Fibroblast of skin of right biceps (primary cell): Measurements from ENCODE around the gene RHOT2.

Experiments
- DNase-seq: peaks from one replicate; pipeline ENCODE4 v3.0.0-alpha.2; 2013

Gene RHOT2

DNA sequence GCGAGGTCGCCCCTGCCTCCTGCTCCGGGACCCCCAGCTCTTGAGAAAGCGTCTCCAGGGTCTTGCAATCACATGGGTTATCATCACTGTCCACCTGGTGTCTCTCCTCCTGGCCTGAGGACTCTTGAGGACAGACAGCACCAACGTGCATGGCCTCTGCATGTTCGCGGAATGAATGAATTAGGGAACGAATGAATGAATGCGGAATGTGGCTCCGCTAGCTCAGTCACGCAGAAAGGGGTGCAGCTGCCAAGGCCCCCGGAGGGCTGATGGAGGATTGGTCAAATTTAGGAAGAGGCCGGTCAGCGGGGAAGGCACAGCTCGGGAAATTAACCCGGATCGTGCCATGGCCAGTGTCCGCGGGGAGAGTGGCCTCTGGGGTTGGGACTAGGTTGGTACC lies 34.4 kb downstream of the RHOT2 start:
- no peak for DNase-seq

GRCh38 chr16:703406-703805 lies 35.5 kb downstream of the RHOT2 start:
- no peak for DNase-seq

- no peak for DNase-seq
Measured at GRCh38 chr16:704047-704446, 36.1 kb downstream of the RHOT2 start.

DNA sequence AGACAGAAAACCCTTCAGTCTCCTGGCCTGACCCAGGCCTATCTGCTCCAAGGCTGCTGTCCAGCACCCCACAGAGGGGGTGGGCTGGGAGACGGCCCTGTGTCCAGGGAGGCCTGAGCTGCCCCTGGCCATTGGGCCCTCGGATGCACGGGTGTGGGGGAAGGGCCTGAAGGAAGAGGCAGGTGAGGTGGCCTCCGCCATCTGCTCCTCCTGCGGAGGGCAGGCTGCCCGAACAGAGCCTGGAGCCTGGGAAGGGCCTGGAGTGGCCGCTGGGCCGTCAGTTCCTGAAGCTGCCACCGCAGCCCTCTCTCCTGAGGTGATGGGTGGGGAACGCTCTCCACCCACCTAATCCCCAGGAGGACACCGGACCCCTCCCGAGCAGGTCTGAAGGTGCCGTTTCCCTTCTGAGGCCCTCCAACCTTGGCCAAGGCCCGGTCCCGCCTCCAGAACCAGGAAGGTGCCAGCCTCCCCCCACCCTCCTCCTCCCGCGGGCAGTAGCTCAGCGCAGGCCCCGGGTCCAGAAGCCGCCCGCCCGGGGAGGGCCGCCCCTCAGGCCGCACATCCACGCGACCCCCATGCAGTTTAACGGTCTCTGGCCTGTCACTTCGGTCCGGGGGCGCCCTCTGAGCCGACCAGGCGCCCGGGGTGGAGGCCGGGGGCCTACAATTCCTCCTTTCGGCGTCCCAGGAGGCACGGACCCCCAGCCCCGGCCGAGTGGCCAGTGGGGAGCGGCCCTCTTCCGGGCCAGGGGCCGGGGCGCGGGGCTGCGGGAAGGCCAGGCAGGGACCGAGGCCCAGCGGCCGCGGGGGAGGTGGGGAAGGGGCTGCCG lies 36.8 kb downstream of the RHOT2 start:
- DNase-seq, result no peak

DNA sequence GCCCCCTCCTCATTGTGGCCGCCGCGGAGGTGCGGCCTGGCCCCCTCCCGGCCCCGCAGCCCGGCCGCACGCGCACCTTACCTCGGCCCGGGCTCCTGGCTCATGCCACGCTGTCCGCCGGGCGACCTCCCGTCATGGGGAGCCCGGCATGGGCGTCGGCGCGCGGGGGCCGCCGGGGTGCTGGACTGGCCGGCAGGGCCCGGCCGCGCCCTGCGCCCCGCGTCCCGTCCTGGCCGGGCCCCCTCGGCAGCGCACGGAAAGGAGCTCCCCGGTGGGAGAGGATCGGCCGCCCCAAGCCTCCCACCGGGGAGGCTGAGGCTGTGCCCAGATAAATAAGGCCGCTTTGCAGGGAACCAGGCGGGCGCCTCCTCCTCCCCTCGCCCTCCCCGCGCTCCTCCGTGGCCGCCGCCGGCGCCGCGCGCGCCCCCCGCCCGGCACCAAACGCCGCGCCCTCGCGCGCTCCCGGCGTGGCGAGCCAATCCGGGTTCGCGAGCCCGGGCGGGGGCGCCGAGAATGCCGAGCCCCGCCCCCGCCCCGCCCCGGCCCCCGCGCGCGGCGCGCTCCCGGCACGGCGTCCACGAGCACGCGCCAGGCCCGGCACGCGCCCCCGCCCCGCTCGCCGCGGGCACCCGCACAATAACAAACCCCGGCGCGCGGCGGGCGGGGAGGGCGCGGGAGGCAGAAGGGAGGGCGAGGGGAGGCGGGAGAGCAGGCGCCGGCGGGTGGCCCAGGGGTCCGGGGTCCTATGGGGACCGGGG lies 37.7 kb downstream of the RHOT2 start, which contains the start of gene FBXL16:
TSS of gene FBXL16 (minus strand) at position 371 of the 758 bp plus-strand sequence. CDS start 8,396 bp downstream, outside the sequence.
- DNase-seq, result no peak

GRCh38 chr16:706189-707061 lies 38.5 kb downstream of the RHOT2 start:
- DNase-seq, result no peak

DNA sequence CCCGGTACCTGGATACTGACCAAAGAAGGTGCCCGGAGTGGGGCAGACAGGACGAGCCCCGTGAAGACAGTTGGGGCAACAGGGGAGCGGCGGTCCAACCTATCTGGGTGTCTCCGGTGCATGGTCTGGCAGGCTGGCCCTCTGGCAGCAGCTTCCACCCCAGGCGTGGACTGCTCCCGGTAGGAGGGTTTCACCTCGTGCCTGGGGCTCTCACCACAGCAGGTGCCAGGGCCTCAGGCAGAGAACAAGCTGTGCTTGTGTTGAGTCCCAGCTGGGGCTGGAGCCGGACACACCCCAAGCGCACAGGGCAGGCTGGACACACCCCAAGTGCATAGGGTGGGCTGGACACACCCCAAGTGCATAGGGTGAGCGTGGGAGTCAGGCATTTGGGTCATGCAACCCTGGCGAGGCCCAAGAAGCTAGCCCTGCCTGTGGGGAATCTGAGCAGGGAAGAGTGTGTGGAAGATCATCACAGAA lies 39.2 kb downstream of the RHOT2 start:
- no peak for DNase-seq

DNA sequence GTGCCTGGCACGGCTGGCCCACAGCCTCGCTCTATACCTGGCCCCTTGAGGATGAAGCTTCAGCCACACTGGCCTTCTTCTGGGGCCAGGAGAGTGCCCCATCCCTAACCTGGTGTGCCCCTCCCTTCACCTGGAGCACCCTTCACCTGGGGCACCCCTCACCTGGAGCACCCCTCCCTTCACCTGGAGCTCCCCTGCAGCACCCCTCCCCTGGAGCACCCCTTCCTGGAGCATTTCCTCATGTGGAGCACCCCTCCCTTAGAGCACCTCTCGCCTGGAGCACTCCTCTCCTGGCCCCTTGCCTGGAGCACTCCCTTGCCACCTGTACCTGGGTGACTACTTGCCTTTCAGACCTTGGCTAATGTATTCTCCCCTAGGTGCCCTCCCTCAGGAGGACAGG lies 40.1 kb downstream of the RHOT2 start:
- no peak for DNase-seq

GRCh38 chr16:708959-709358 lies 41.0 kb downstream of the RHOT2 start:
- DNase-seq, result no peak

GRCh38 chr16:709566-710499 lies 41.9 kb downstream of the RHOT2 start:
- DNase-seq, result peak; percentile 84

DNA sequence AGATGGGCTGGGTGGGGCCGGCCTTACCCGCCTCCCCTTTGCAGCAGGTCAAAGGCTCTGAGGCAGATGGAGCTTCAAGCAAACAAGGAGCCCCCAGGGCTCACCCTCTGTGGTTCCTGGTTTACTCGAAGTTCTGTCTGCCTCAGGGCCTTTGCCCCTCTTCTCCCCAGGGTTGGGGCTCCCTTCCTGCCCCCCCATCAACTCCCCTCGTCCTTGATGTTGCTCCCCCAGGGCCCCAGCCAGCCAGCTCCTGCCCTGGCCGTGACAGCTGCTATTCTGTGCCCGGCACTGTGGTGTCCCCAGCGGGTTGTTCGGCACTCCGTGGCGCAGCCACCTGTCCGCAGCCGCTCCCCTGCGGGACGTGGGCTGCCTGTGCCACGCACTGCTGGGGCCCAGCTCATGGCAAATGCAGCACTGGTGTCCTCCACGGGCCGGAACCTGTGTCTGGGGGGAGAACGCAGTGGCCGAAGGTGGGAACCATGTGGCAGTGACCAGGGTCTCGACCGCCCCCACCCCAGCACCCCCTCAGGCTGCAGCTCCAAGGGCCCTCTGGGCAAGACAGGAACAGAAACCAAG lies 42.7 kb downstream of the RHOT2 start:
- no peak for DNase-seq

DNA sequence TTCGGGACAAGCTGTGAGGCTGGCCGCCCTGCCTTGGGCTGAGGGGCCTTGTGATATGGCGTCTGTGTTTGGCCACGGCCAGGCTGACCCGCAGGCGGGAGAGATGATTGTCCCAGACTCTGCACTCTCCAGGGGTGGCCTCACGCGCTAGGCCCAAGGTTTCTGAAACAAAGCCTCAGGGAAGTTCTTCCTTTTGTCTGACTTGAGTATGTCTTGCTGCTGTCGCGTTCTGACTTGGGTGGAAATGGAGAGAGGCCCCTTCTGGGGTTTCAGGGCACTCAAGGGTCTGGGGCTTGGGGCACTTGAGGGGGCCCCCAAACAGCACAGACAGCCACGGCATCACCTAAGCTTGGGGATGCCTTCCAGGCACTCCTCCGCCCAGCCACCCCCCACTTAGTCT lies 43.2 kb downstream of the RHOT2 start:
- DNase-seq, result no peak

DNA sequence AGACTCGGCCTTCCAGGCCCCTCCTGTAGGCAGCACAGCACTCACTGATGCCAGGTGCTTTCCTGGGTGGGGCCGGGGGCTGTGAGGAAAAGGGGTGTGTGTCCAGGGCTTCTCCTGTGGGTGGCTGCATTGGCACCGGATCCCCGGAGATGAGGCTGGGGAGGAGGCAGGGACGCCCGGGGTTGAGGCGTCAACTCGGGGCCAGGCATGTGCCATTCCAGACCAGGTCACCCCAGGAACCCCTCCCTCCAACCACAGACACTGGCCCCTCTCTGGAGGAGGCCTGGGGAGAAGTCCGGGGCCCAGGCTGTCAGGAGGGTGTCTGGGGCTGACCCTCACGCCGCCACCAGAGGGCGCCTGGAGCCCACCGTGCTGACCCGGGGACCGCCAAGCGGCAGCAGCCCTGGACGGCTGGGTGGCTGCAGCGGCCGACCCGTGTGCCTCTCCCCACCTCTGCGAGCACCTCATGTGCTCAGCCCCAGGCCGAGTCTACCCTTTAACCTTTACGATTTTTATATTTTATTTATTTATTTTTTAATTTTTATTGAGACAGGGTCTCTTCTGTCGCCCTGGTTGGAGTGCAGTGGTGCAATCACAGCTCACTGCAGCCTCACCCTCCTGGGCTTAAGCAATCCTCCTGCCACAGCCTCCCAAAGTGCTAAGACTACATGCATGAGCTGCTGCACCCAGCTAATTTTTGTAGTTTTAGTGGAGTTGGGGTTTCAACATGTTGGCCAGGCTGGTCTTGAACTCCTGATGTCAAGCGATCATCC lies 43.8 kb downstream of the RHOT2 start:
- DNase-seq, result peak; percentile 58

DNA sequence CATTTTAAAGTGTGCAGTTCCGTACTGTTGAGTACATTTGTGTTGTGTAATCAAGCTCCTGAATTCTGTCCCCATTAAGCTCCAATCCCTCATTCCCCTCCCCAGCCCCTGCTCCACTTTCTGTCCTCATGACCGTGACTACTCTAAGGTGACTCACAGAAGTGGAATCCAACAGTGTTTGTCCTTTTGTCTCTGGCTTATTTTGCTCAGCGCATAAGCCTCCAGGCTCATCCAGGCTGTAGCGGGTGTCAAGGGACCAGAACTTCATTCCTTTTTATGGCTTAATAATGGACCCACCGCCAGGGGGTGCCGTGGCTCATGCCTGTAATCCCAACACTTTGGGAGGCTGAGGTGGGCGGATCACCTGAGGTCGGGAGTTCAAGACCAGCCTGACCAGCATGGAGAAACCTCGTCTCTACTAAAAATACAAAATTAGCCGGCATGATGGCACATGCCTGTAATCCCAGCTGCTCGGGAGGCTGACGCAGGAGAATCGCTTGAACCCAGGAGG lies 44.9 kb downstream of the RHOT2 start:
- DNase-seq, result peak; percentile 96

- no peak for DNase-seq
Measured at GRCh38 chr16:714079-714478, 46.1 kb downstream of the RHOT2 start.

DNA sequence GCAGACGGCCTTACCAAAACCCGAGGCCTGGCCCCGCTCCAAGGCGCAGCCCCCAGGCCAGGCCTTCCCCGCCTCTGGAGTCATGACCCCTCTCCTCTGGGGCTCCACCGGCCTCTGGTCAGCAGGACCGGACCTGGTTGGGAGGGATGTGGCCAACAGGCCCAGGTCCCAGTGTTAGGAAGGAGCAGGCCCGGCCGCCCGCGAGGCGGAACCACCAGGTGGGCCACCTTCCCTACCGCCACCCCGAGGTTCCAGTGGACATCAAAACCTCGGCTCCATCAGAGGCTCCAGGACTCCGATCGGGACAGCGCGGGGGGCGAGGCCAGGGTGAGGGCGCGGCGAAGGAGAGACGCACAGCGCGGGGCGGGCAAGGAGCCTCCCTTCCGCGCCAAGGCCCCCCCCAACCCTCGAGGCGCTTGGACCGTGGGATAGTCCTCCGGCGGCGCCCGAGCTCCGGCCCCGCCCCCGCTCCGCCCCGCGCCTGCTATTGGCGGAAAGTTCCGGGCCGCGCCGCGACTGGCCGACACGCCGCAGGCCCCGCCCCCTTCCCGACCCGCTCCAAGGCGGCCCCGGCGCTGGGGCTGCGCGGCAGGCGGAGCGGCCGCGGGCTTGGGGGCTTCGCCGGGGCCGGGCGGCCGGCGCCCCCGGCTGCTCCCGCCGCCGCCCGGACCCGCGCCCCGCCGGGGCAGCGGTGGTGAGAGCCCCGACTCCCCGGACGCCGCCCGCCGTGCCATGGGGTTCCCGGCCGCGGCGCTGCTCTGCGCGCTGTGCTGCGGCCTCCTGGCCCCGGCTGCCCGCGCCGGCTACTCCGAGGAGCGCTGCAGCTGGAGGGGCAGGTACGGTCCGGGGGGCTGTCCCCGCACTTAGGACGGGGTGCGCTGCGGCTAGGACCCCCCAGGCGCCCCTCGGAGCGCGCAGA lies 46.9 kb downstream of the RHOT2 start, which contains the start of gene METRN:
TSS of gene METRN (plus strand) at position 561 of the 919 bp plus-strand sequence. CDS start at position 733, 172 bp downstream.
- peak; percentile 87 for DNase-seq

DNA sequence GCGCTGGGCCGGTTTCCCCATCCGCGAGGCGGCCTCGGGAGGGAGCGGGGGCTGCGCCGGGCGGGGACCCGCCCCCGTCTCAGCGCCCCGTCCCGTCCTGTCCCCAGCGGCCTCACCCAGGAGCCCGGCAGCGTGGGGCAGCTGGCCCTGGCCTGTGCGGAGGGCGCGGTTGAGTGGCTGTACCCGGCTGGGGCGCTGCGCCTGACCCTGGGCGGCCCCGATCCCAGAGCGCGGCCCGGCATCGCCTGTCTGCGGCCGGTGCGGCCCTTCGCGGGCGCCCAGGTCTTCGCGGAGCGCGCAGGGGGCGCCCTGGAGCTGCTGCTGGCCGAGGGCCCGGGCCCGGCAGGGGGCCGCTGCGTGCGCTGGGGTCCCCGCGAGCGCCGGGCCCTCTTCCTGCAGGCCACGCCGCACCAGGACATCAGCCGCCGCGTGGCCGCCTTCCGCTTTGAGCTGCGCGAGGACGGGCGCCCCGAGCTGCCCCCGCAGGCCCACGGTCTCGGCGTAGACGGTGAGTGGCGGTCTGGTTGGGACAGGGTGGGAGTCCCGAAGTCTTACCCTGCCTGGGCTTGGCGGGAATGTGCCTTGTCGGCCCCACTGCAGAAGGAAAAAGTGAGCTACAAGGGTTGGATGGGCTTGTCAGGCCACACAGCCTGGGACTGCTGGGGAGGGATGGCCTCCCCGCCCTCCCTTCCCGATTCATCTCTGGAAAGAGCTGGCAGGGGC lies 47.7 kb downstream of the RHOT2 start:
- DNase-seq, result peak; percentile 35

GRCh38 chr16:716200-716568 lies 48.3 kb downstream of the RHOT2 start:
- peak; percentile 20 for DNase-seq
